Measurements from ENCODE around the gene CROCC2.

CROCC2 gene

GRCh38 chr2:240901986-240902614, 4.0 kb upstream of the CROCC2 start:
- DNase-seq (ENCODE audit: low read depth): no peak
- no peak overlapping the region for H3K4me3 ChIP-seq (ENCODE audit: low read depth, low read length)
- TF ChIP-seq CTCF (IDR thresholded peaks at IDR 0.05; ENCODE audit: low read depth, low read length, missing control alignments): no peak
- in situ Hi-C loops (cut with HindIII; ENCODE audit: low sequenced_read_pairs): no loop called here

- TF ChIP-seq CTCF (IDR thresholded peaks at IDR 0.05; ENCODE audit: low read depth, low read length, missing control alignments): no peak
- H3K4me3 ChIP-seq (ENCODE audit: low read depth, low read length): no peak overlapping the region
- in situ Hi-C loops (cut with HindIII; ENCODE audit: low sequenced_read_pairs): no loop called here
- no peak for DNase-seq (ENCODE audit: low read depth)
These were observed 3.5 kb upstream of the CROCC2 start for GRCh38 chr2:240902615-240903041.

GRCh38 chr2:240903191-240904060, 2.7 kb upstream of the CROCC2 start:
- no peak overlapping the region for H3K4me3 ChIP-seq (ENCODE audit: low read depth, low read length)
- TF ChIP-seq CTCF (IDR thresholded peaks at IDR 0.05; ENCODE audit: low read depth, low read length, missing control alignments): no peak
- no peak for DNase-seq (ENCODE audit: low read depth)
- in situ Hi-C loops (cut with HindIII; ENCODE audit: low sequenced_read_pairs): no loop called here

GRCh38 chr2:240904216-240905175, 1.6 kb upstream of the CROCC2 start:
- no peak overlapping the region for H3K4me3 ChIP-seq (ENCODE audit: low read depth, low read length)
- in situ Hi-C loops (cut with HindIII; ENCODE audit: low sequenced_read_pairs): no loop called here
- DNase-seq (ENCODE audit: low read depth): no peak
- no peak for TF ChIP-seq CTCF (IDR thresholded peaks at IDR 0.05; ENCODE audit: low read depth, low read length, missing control alignments)

- in situ Hi-C loops (cut with HindIII; ENCODE audit: low sequenced_read_pairs): no loop called here
- H3K4me3 ChIP-seq (ENCODE audit: low read depth, low read length): no peak overlapping the region
- no peak for DNase-seq (ENCODE audit: low read depth)
- TF ChIP-seq CTCF (IDR thresholded peaks at IDR 0.05; ENCODE audit: low read depth, low read length, missing control alignments): no peak
These were observed 857 bp upstream of the CROCC2 start for GRCh38 chr2:240905176-240905781.

Measured in astrocyte of the cerebellum (primary cell).